ENCODE data around the gene PPP1R14D. TPM values are rescaled to one million over a fixed set of nuclear protein-coding genes. Genes with fewer than 3 reads are reported as not detected.

PPP1R14D gene, protein sequence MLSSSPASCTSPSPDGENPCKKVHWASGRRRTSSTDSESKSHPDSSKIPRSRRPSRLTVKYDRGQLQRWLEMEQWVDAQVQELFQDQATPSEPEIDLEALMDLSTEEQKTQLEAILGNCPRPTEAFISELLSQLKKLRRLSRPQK
- not detected in 2 replicates for polyA plus RNA-seq

DNA sequence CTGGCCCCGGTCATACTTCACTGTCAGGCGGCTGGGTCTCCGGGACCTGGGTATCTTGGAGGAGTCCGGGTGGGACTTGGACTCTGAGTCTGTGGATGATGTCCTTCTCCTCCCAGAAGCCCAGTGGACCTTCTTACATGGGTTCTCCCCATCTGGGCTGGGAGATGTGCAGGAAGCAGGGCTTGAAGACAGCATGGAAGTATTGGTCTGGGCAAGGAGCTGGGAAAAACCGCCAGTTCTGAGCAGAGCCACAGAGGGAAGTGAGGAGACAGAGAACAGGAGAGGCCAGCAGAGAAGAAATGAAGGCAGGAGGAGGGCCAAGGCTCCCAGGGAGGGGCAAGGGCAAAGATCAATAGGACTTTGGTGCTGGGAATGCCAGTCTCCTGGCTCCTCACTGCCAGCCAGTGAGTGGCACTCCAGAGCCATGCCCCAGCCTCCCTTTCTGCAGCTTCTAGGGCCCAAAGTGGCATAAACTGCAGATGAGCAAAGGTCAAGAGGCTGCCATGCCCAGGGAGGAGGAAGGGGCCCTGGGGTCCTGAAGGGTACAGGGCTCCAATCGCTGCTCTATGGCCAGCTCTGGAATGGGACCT lies at the start of gene PPP1R14D:
TSS of gene PPP1R14D (minus strand) at position 262 of the 590 bp plus-strand sequence. CDS start at position 195, 67 bp downstream.

DNA sequence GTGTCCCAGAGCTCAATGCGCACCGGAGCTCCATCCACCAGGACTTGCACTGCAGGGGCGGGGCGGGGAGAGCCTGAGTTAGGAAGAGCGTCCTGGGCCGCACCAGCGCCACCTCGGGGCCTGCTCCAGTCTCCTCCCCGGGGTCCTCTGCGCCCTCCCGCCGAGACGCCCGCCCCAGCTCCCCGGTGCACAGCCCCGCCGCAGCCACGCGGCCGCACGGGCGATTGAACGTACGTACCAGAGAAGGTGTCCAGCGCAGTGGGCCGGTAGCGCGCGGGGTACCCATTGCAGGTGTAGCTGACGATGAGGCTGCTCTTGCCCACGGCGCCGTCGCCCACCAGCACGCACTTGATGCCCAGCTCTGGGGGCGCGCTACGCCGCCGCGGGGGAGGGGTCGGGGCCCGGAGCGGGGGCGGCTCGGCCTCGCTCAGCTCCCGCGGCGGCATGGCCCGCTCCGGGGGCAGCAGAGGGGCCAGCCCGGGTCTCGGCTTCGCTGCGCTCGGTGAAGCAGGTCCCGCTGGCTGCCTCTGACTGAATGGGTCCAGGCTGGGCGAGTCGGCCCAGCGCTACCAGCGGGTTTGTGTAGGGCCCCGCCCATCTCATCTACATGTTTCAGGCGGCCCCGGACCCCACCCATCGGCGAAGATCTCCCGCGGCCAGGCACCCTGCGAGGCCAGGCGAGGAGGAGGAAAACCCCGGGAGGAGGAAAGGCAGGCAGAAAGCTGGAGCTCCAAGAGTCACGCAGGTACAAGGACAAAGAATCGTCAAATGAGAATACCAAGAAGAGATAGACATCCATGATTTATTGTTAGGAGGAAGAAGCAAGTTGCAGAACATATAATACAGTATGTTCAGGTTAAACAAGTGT lies 45.4 kb upstream of the PPP1R14D start, which contains the start of gene RHOV:
TSS of gene RHOV (minus strand) at position 541 of the 868 bp plus-strand sequence. CDS start at position 446, 95 bp downstream.

DNA sequence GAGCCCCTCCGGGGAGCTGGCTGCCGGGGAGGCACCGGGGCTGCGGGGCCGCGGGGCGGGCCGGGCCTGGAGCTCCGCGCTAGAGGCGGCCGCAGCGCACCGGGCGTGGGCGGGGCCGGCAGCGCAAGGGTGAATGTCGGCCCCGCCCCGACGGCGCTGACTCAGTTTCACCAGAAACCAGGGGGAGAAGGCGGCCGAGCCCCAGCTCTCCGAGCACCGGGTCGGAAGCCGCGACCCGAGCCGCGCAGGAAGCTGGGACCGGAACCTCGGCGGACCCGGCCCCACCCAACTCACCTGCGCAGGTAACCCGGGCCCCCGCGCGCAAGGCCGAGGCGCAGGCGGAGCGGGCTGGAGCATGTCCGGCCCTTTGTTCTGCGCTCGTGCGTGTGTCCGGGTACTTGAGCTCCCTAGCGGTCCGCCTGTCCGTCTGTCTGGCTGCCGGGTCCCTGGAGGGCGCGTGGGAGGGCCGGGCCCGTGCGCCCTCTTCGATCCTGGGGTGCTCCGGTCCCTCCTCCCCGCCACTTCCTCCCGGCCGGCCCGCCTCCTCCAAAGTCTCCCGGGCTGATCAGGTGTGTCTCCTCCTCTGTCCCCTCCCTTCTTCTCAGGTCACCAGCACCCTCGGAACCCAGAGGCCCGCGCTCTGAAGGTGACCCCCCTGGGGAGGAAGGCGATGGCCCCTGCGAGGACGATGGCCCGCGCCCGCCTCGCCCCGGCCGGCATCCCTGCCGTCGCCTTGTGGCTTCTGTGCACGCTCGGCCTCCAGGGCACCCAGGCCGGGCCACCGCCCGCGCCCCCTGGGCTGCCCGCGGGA lies 15.6 kb upstream of the PPP1R14D start, which contains the start of gene SPINT1:
TSS of gene SPINT1 (plus strand) at position 164 of the 811 bp plus-strand sequence. CDS start at position 671, 507 bp downstream.

DNA sequence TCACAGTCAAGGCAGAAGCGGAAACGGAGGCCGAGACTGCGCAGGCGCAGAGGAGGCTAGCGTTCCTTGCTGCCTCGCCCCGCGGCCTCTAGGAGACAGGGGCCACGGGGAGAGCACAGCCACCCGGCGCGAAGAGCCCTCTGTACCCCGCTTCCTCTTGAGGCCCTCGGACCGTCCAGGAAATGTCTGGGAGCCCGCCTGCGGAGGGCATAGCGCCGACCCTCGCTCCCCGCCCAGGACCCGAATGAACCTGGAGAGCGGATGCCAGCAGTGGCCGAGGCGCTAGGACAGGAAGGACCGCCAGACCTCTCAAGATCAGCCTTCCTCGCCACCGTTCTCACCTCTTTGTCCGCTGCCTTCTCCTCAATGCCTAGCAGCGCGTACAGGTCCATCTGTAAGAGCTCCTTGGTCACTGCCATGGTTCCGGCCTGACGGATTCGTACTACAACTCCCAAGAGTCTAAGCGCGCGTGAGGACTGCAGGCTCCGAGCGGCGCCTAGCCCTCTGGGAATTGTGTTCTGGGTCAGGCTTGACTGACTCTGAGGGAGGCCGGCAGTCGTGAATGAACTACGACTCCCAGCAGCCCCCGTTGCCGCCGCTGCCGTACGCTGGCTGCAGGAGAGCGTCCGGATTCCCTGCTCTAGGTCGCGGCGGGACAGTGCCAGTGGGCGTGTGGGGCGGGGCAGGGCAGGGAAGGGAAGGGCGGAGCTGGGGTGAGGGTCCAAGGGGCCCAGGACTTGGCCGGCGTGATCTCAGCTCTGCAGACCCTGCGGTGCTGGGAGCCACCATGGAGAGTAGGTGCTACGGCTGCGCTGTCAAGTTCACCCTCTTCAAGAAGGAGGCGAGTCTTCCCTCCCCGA lies 21.2 kb downstream of the PPP1R14D start, which contains the start of the genes DNAJC17 and ZFYVE19:
TSS of gene DNAJC17 (minus strand) at position 446 of the 860 bp plus-strand sequence. CDS start at position 419, 27 bp downstream.
TSS of gene ZFYVE19 (plus strand) at position 62 of the 860 bp plus-strand sequence. CDS start at position 563, 501 bp downstream.

DNA sequence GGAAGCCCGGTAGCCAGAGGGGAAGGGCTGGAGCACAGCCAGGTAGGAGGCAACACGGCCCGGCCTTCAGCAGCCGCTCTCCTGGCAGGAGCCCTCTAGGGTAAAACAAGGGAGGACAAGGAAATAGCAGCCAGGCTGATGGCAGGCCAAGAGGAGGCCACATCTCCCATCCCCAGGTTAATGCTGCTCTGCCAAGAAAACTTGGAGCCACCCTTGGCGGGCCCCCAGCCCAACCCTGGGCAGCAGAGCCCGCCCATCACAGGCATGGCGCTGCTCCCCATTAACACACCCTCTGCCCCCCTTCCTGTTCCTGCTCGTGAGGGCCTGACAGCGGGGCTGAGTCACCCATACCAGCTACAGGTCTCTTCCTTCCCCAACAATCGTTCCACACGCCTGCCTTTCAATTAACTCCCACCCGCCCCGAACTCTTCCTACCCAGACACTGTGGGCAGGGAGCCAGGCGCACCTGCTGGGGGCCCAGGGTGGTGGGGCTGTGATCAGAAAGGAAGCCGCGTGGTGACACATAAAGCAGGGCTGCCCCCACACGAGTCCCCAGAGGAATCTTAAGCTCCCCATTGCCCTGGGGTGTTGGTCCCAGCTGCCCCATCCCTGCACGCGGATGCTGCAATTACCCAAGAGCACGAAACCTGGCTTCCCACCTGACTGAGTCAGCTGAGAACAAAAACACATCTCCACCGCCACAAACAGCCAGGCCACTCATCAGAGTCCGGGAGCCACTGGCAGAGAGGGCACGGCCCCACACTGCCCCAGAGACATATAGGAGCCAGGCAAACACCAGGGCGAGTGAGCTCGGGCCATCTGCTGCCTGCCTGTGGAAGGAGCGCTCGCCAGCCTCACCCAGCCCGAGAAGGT lies 59.0 kb downstream of the PPP1R14D start, which contains the start of gene C15orf62:
TSS of gene C15orf62 (plus strand) at position 707 of the 873 bp plus-strand sequence. CDS start 516 bp downstream, outside the sequence.

Other genes with a start within 250 kb of the PPP1R14D start
- gene KNL1, start 234.5 kb downstream of the PPP1R14D start, polyA plus RNA-seq, result not detected in 2 replicates
- 2.2 TPM in 1 of 2 replicates, not detected in the other for gene RAD51, start 133.5 kb downstream of the PPP1R14D start, polyA plus RNA-seq
- 22.7 and 31.4 TPM in 2 replicates for gene RMDN3, start 73.5 kb downstream of the PPP1R14D start, polyA plus RNA-seq
- gene GCHFR, start 64.6 kb downstream of the PPP1R14D start, polyA plus RNA-seq, result 80.5 and 108 TPM in 2 replicates
- gene C15orf62, start 58.7 kb downstream of the PPP1R14D start, polyA plus RNA-seq, result 0.21 TPM in 1 of 2 replicates, not detected in the other
- 1.5 and 2.9 TPM in 2 replicates for gene ZFYVE19, start 21.6 kb downstream of the PPP1R14D start, polyA plus RNA-seq
- 11.7 and 25.3 TPM in 2 replicates for gene DNAJC17, start 21.2 kb downstream of the PPP1R14D start, polyA plus RNA-seq
- not detected in 2 replicates for gene SPINT1, start 15.3 kb upstream of the PPP1R14D start, polyA plus RNA-seq
- 0.36 TPM in 1 of 2 replicates, not detected in the other for gene RHOV, start 45.5 kb upstream of the PPP1R14D start, polyA plus RNA-seq
- gene VPS18, start 65.7 kb upstream of the PPP1R14D start, polyA plus RNA-seq, result 9.3 and 11.5 TPM in 2 replicates
- gene DLL4, start 100.6 kb upstream of the PPP1R14D start, polyA plus RNA-seq, result 0.08 TPM in 1 of 2 replicates, not detected in the other
- 3.4 and 4.8 TPM in 2 replicates for gene CHAC1, start 124.8 kb upstream of the PPP1R14D start, polyA plus RNA-seq